Measurements from ENCODE around the gene NEK3.

GRCh38 chr13:52125547-52125946, 33.9 kb downstream of the NEK3 start:
- TF ChIP-seq CTCF (IDR thresholded peaks at IDR 0.05): no peak
- no peak for TF ChIP-seq EZH2 (IDR thresholded peaks at IDR 0.05)
- TF ChIP-seq EZH2phosphoT487 (IDR thresholded peaks at IDR 0.05): no peak

All from neural progenitor cell (in vitro differentiated cells).